Measurements from ENCODE around the gene CDK5. TPM values are rescaled to one million over a fixed set of nuclear protein-coding genes. Genes with fewer than 3 reads are reported as not detected.

CDK5 gene
- total RNA-seq = 18.2 and 19.1 TPM in 2 replicates

DNA sequence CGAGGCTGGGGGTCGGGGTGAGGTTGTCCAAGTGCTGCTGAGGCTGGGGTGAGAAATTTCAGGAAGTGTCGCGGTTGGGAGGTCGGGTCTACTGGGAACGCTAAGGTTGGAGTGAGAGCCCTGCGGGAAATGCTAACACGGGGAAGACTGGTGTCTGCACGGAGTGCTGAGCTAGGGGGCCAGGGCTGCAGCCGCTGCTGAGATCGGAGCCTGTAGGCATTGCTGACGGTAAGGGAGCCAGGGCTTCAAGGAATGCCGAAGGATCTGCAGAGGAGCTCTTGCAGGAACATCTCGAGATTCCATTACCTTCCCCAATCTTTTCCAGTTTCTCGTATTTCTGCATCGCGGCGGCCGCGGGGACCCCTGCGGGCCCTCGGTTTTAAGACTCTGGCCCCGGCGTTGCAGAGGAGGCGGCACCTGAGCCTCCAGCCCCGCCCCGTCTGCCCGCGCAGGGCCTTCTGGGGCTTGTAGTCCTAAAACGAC lies at the start of gene CDK5:
CDK5 (minus strand) TSS at position 392 of the 483 bp plus-strand sequence; CDS start at position 343, 49 bp downstream.
- DNase-seq (ENCODE audit: low read depth, low spot score) = no peak

- DNase-seq (ENCODE audit: low read depth, low spot score) = no peak
These were observed 46.9 kb upstream of the CDK5 start for GRCh38 chr7:151104411-151105235.

GRCh38 chr7:151103973-151104372 lies 46.3 kb upstream of the CDK5 start:
- no peak for DNase-seq (ENCODE audit: low read depth, low spot score)

DNA sequence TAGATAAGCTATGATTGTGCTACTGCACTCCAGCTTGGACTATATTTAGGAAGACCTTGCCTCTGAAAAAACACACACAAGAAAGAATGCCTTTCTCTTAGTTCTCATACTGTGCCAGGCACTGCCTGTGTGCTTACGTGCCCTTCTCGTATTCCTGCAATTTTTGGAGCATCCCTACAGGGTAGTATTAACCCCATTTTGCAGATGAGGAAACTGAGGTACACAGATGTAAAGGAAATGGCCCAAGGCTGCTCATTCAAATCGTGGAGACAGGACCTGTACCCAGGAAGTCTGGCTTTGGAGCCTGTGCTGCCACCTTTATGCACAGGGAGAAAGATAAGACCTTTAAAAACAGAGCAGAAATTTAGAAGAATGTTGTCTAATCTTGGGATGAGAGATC lies 45.3 kb upstream of the CDK5 start:
- no peak for DNase-seq (ENCODE audit: low read depth, low spot score)

- no peak for DNase-seq (ENCODE audit: low read depth, low spot score)
These were observed 44.1 kb upstream of the CDK5 start for GRCh38 chr7:151101621-151102396.

DNA sequence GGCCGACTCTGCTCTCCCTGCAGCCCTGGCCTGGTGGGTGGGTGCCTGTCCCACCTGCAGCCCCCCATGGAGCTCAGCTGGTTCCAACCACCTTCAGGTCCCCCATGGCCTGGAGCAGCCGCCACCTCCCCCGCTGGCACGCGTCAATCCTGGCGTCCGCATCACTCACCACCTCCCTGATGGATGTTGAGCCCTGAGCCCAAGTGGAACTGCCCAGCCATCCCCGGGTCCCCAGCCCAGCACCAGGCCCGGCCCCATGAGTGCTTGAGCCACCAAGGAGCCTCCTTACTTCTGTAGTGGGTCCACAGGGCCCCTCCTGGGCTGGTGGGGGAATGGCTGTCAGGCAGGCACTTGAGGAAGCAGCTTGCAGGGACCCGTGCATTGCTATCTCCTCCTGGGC lies 43.2 kb upstream of the CDK5 start:
- no peak for DNase-seq (ENCODE audit: low read depth, low spot score)

DNA sequence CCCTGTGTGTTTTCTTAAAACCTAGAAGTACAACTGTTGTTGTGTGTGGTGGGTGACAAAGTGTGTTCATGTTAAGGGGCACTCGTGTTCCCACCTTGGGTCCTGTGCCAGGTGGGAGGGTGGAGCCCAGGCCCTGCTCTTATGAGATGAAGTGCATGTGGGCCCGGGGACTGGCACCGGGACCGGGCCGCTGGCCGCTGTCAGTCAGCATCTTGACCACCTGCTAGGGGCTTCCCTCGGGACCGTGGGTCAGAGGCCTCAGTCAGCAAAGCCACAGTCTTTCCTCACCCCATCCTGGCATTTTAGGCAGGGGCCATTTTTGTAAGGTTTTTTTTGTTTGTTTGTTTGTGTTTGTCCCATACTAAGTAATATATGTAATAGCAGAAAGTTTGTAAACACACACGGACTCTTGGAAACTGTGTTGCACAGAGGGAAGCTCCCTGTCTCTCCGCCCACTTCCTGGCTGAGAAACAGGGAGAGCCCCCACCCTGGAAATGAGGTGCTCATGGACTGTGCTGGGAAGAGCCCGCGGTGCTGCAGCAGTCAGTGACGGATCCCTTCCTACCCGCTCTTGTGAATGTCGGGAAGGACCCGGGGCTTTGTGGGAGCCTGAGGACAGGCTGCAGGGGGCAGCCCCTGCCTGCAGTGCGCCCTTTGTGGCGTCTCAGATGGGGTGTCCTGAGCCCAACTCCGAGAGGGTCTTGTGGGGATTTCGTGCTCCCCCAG lies 42.0 kb upstream of the CDK5 start:
- DNase-seq (ENCODE audit: low read depth, low spot score) = no peak

DNA sequence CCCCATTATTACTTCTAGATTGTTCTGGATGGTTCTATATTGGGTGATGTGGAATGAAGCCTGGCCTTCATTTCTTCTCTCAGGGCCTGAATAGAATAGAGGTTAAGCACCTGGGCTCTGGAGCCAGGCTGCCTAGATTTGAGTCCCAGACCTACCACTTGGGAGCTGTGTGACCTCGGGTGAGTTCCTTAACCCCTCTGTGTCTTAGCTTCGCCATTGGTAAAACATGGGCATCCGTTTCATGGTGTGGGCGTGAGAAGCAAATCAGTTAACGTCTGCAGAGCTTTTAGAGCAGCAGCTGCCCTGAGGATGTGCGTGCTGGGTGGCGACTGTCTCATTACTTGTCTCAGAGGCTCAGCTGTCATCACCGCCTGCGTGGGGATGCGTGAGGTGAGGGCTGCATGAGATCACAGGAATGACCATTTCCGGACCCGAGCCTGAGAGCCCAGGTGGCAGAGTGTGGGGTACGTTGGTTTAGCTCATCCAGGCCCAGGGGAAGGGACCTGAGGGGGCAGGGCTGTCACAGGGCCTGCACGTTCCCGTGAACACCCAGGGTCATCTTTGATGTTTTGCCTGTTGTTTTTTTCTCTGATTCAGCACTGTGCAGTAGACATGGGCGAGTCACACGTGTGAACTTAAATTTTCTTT lies 38.3 kb upstream of the CDK5 start:
- DNase-seq (ENCODE audit: low read depth, low spot score) = no peak

DNA sequence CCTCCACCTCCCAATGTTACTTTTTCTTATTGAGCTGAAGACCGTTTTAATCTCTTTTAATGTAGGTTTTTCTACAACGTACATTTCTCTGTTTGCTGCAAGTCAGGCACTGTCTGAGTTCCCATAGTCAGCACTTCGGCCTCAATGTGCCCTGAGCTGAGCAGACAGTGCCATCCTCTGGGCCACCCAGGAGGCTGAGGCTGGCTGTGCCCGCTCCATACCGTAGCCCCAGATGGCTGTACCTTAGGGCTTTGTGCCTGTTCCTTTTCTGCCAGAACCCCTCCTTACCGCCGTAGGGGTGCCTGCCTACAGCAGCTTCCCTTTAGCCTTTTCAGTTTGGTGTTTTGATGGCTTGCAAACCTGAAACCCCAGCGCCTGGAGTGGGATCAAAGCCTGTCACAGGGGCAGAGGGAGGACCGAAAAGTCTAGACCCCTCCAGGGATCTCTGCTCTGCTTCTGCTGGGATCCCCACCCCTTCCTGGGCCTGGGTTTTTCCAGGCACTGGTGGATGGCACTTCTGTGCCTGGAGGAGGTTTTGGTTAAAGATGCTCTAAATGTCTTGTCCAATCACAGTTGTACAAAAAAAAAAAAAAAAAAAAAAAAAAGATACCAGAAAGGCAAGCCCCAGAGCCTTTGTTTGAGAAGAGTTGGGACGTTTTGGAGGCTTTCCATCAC lies 37.6 kb upstream of the CDK5 start:
- DNase-seq (ENCODE audit: low read depth, low spot score) = no peak

GRCh38 chr7:151094675-151095074 lies 37.0 kb upstream of the CDK5 start:
- DNase-seq (ENCODE audit: low read depth, low spot score) = no peak

GRCh38 chr7:151093748-151094147 lies 36.1 kb upstream of the CDK5 start:
- DNase-seq (ENCODE audit: low read depth, low spot score) = no peak

GRCh38 chr7:151091988-151092387 lies 34.3 kb upstream of the CDK5 start:
- DNase-seq (ENCODE audit: low read depth, low spot score) = no peak

DNA sequence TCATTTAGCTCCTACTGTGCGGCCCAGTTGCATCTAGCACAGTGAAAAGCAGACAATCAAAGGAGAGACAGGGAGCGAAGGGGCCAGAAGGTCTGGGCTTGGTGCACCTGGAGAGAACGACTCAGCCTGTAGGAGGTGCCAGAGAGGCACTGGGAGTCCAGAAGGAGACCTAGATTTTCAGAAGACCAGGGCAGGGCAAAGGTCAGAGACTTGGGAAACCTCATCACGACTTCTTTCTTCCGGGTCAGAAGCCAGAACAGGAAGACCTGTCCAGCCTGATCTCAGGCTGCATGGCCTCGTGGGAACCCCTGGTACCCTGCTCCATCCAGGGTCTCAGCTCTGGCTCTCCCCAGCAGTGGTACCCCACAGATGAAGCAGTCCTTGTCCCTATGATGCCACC lies 33.7 kb upstream of the CDK5 start:
- no peak for DNase-seq (ENCODE audit: low read depth, low spot score)

- DNase-seq (ENCODE audit: low read depth, low spot score) = no peak
These were observed 33.3 kb upstream of the CDK5 start for GRCh38 chr7:151091003-151091402.

DNA sequence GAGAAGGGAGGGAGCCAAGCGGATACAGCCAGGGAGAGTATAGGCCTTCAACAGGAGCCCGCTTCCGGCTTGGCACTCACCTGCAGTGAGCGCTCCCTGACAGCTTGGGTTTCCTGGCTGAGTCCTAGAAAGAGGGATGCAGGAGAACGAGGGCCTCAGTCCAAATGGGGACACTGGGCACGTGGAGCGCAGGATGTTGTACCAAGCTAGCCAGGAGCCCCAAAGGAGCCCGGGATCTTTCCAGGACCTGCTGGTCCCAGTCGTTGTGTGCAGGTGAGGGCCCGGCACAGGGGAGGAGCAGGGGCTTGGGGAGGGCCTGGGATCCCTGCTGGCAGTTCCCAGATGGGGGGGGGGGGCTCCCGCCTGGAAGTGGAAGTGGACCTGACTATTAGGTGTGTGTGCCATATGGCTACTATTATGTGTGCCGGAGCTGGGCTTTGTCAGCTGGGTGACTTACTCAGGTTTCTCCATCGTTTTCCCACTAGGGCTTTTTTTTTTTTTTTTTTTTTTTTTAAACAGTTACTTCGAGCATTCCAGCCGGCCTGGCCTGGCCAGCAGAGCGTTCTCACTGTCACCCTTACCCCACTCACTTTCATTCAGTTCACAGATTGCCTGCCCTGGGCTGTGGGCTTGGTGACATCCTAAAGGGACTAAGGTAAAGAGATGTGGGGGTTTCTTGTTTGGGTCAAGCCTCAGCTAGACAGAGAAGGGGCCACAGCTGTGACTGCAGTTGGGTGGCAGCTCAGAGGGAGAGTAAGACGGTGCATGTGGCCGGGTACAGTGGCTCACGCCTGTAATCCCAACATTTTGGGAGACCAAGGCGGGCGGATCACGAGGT lies 32.4 kb upstream of the CDK5 start:
- DNase-seq (ENCODE audit: low read depth, low spot score) = no peak

DNA sequence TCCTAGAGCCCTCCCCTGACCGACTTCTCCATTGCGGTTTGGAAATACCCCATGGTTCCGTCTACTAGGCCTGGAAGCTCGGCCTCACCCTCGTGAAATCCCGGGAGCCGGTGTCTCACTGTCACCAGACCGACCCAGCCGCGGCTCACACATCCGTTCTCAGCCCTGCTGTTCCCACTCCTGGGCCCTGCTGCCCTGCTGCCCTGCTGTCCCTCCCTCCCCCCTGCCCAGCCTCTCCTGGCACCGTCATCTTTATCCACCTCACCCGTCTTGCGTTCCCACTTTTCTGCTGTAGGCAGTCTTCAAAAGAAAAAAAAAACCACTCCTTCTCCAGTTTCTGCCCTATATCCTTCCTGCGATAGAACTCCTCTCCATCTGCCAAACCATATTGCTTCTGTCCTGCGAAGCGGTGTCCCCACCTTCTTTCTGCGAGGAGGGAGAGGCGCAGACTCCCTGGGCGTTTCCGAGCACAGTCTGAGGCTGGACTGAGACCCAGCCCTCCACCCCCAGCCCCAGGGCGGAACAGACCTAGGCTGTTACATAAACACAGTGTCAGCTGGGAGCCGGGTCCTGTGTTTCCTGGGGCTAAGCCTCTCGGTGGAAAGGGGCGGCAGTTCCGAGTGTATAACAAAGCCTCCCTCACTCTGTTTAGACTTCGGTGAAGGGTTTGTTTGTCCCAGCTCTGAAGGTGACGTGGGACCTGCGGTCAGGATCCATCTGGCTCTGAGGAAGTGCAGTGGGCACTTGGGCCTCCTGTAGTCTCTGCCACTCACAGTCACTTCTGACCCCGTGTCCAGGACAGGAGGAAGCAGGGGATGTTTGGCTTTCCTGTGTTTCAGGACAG lies 31.4 kb upstream of the CDK5 start:
- peak; percentile 91 for DNase-seq (ENCODE audit: low read depth, low spot score)

- DNase-seq (ENCODE audit: low read depth, low spot score) = no peak
These were observed 30.5 kb upstream of the CDK5 start for GRCh38 chr7:151088019-151088855.

Measured in pulmonary artery endothelial cell (primary cell).